GM12891 (cell line): ENCODE results near the gene TNFRSF11A.

ENCODE experiments used
- PAX5 ChIP-seq: IDR thresholded peaks from 2 replicates; pipeline ENCODE4 v1.6.1; 2011; ENCODE audit warnings: low read length, moderate library complexity, mild to moderate bottlenecking; ENCODE audit not compliant: insufficient read depth, severe bottlenecking
- POLR2A ChIP-seq: IDR thresholded peaks from 2 replicates; pipeline ENCODE4 v1.6.1; 2011; ENCODE audit warnings: low read depth, low read length, control low read depth
- POLR2AphosphoS5 ChIP-seq: IDR thresholded peaks from 2 replicates; pipeline ENCODE4 v1.6.1; 2011; ENCODE audit warnings: low read depth, low read length, control low read depth
- SPI1 ChIP-seq: IDR thresholded peaks from 2 replicates; pipeline ENCODE4 v1.6.1; 2011; ENCODE audit warnings: low read depth, low read length, control low read depth
- TAF1 ChIP-seq: IDR thresholded peaks from 2 replicates; pipeline ENCODE4 v1.6.1; 2011; ENCODE audit warnings: low read depth, low read length, control low read depth

- no peak for TF ChIP-seq POLR2AphosphoS5
- TF ChIP-seq POLR2A, result no peak
- TF ChIP-seq TAF1, result no peak
- TF ChIP-seq PAX5, result no peak
- no peak for TF ChIP-seq SPI1
Measured at GRCh38 chr18:62324917-62325805, at the start of gene TNFRSF11A.
